GM19240 (cell line): ENCODE measurements around the gene CEP192.
"Not testable (repeated sequence)": the region's sequence is repeated elsewhere in the genome, so short reads cannot be mapped to it uniquely, and the experiment has no call there.

ENCODE experiments used
- DNase-seq: peaks from one replicate; pipeline ENCODE4 v3.0.0; 2011; ENCODE audit warnings: low spot score; ENCODE audit not compliant: insufficient read length

The CEP192 gene, protein sequence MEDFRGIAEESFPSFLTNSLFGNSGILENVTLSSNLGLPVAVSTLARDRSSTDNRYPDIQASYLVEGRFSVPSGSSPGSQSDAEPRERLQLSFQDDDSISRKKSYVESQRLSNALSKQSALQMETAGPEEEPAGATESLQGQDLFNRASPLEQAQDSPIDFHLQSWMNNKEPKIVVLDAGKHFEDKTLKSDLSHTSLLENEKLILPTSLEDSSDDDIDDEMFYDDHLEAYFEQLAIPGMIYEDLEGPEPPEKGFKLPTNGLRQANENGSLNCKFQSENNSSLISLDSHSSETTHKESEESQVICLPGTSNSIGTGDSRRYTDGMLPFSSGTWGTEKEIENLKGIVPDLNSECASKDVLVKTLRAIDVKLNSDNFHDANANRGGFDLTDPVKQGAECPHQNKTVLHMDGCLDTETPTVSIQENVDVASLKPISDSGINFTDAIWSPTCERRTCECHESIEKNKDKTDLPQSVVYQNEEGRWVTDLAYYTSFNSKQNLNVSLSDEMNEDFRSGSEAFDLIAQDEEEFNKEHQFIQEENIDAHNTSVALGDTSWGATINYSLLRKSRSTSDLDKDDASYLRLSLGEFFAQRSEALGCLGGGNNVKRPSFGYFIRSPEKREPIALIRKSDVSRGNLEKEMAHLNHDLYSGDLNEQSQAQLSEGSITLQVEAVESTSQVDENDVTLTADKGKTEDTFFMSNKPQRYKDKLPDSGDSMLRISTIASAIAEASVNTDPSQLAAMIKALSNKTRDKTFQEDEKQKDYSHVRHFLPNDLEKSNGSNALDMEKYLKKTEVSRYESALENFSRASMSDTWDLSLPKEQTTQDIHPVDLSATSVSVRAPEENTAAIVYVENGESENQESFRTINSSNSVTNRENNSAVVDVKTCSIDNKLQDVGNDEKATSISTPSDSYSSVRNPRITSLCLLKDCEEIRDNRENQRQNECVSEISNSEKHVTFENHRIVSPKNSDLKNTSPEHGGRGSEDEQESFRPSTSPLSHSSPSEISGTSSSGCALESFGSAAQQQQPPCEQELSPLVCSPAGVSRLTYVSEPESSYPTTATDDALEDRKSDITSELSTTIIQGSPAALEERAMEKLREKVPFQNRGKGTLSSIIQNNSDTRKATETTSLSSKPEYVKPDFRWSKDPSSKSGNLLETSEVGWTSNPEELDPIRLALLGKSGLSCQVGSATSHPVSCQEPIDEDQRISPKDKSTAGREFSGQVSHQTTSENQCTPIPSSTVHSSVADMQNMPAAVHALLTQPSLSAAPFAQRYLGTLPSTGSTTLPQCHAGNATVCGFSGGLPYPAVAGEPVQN (N-terminal part only)

GRCh38 chr18:12990967-12991820, at the start of gene CEP192:
Gene CEP192 (plus strand): TSS chr18:12991362. CDS start chr18:12999425, 8,063 bp downstream.
- DNase-seq: peak; percentile 59

DNA sequence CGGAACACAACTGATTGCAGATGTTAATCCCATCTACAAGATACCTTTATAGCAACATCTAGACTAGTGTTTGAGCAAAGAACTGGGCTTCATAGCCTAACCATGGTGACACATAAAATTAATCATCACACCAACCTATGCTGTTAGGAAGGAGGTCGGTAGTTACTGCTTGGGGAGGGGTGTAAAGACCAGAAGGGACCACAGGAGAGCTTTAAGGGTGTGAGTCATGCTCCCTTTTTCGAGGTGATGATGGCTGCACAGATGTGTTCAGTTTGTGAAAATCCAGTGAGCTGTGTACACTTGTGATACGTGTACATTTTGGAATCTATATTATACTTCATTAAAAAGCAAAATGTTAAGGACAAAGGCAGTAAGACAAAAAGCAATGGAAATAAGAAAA, 47.9 kb upstream of the CEP192 start:
- DNase-seq: no peak

- DNase-seq: no peak
These were observed 46.5 kb upstream of the CEP192 start for GRCh38 chr18:12944709-12945108.

DNA sequence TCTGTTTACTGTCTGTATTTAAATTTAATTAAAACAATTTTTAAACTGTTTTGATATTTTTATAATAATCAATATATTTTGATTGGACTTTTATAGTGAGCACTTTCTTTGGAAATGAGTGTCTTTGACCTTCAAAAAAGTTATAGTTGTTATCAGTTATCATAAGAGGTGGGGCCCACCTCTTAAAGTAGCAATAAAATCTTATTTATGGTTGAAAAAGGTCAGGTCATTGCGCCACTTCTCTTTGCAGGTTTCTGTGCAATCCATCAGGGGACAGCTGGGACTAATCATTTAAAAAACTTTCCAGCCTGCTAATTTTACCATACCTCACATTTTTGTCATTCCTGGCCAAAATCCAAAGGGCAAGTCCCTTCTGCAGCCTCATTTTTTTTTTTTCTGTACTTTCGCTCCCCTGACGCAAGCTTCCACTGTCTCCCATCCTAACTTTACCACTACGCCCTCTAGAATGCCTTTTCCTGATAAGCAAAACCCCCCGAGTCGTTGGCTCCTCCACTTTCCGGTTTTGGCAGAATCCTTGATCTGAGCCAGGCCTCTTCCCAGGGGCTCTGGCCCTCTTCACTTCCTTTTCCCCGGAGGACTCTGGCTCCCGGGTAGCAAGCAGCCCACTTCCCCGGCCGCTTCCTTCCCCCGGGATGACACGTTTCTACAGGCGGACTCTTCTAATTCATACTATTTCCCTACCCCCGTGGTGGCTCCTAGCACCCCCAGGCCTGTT, 44.4 kb upstream of the CEP192 start:
- DNase-seq: no peak

GRCh38 chr18:12947285-12948049, 43.7 kb upstream of the CEP192 start, which contains the start of gene SEH1L:
Gene SEH1L (plus strand): TSS chr18:12948011. CDS start chr18:12948122, 111 bp downstream.
- peak; percentile 91 for DNase-seq

DNA sequence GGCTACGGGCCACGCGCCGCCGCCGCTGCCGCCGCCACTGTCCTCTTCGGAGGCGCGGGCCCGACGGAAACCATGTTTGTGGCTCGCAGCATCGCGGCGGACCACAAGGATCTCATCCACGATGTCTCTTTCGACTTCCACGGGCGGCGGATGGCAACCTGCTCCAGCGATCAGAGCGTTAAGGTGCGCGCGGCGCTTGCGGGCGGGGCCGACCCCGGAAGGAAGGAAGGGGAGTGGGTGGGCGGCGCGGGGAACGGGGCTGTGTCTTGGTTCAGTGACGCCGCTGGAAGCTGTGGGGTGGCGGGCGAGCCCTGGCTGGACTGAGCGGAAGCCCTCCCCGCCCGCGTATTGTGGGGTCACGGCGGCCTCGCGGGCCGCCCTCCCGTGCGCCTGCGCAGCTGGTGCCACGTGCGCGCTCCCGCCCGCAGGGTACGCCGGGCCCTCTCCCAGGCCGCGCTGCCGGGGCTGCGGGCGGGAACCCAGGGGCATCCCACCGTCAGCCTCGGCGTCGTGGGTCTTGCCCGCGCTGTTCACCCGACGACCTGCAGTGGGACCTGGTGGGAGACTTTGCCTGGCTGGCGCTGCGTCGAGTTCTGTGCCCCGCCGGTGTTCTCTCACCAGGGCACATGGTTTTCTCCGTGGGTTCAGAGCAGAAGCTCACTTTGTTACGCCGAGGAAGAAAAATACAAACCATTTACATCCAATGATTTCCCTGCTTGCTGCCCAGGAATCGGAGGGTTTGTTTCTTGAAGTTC, 42.9 kb upstream of the CEP192 start:
- DNase-seq: peak; percentile 77

GRCh38 chr18:12958478-12958877, 32.7 kb upstream of the CEP192 start:
- no peak for DNase-seq

DNA sequence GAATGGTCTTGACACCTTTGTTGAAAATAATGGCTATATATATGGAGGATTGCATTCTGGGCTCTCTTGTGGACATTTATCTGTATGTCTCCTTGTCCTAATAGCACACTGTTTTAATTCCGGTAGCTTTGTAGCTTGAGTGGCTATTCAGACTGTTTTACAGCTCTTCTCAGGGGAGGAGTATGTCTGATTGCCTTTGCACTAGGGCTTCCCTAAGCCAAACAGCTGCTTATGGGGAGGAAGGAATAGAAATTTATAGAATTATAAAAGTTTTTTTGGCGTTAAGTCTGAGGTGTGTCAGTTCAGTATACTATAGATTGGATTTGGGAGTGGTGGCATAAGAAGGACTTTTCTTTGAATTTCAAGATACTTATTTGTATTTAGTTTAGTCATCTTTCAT, 30.8 kb upstream of the CEP192 start:
- DNase-seq: no peak

GRCh38 chr18:12960853-12961397, 30.2 kb upstream of the CEP192 start:
- no peak for DNase-seq

DNA sequence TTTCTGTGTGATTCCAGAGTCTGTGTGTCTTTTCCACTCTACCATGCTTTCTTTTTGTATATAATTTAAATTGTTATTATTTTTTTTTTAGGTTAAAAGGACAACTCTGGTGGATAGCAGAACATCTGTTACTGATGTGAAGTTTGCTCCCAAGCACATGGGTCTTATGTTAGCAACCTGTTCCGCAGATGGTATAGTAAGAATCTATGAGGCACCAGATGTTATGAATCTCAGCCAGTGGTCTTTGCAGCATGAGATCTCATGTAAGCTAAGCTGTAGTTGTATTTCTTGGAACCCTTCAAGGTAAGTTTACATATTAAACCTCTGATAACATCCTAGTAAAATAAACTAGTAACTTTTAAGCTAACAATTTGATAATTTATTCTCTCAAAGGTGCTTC, 28.1 kb upstream of the CEP192 start:
- no peak for DNase-seq

- DNase-seq: no peak
These were observed 23.0 kb upstream of the CEP192 start for GRCh38 chr18:12968115-12968514.

DNA sequence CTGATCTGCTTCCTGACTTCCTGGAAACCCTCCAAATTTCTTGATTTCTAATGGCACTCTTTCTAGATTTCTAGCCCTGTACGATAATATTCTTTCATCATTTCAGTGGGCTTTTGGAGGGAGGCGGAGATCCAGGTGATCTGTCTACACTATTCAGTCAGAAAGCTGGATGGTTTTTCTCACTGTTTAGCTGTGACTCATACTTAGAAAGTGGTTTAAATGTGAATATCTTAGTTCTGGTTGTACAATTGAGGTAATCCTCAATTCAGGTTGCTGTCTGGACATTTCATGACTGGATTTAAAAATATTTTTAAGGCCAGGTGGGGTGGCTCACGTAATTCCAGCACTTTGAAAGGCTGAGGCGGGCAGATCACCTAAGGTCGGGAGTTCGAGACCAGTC, 22.5 kb upstream of the CEP192 start:
- DNase-seq: no peak

- no peak for DNase-seq
These were observed 17.5 kb upstream of the CEP192 start for GRCh38 chr18:12973562-12974213.

- no peak for DNase-seq
These were observed 15.7 kb upstream of the CEP192 start for GRCh38 chr18:12975488-12975887.

GRCh38 chr18:12976305-12976704, 14.9 kb upstream of the CEP192 start:
- DNase-seq: no peak

DNA sequence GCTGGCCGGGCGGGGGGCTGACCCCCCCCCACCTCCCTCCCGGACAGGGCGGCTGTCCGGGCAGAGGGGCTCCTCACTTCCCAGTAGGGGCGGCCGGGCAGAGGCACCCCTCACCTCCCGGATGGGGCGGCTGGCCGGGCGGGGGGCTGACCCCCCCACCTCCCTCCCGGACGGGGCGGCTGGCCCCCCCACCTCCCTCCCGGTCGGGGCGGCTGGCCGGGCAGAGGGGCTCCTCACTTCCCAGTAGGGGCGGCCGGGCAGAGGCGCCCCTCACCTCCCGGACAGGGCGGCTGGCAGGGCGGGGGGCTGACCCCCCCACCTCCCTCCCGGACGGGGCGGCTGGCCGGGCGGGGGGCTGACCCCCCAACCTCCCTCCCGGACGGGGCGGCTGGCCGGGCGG, 11.1 kb upstream of the CEP192 start:
- not testable (repeated sequence) for DNase-seq

- no peak for DNase-seq
These were observed 1.6 kb upstream of the CEP192 start for GRCh38 chr18:12989397-12990122.
